Measurements from ENCODE around the gene BPTF.
"Not testable (repeated sequence)": the region's sequence is repeated elsewhere in the genome, so short reads cannot be mapped to it uniquely, and the experiment has no call there.

DNA sequence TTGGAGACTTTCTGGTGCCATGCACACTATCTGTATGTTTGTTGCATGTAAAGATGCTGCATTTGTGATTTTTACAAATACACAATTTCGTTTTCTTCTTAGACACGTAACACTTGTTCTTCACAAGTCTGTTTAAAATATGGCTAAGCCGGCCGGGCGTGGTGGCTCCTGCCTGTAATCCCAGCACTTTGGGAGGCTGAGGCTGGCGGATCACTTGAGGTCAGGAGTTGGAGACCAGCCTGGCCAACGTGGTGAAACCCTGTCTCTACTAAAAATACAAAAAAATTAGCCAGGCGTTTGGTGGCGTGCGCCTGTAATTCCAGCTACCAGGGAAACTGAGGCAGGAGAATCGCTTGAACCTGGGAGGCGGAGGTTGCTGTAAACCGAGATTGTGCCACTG is 195.5 kb downstream of the BPTF start:
- not testable (repeated sequence) for TF ChIP-seq ZNF239 (tag by site-specific recombination; IDR thresholded peaks at IDR 0.05); ZFP41 (tag by site-specific recombination; IDR thresholded peaks at IDR 0.05; ENCODE audit: borderline replicate concordance); ZBTB21 (tag by site-specific recombination; IDR thresholded peaks at IDR 0.05)
- TF ChIP-seq, protein P1, sequence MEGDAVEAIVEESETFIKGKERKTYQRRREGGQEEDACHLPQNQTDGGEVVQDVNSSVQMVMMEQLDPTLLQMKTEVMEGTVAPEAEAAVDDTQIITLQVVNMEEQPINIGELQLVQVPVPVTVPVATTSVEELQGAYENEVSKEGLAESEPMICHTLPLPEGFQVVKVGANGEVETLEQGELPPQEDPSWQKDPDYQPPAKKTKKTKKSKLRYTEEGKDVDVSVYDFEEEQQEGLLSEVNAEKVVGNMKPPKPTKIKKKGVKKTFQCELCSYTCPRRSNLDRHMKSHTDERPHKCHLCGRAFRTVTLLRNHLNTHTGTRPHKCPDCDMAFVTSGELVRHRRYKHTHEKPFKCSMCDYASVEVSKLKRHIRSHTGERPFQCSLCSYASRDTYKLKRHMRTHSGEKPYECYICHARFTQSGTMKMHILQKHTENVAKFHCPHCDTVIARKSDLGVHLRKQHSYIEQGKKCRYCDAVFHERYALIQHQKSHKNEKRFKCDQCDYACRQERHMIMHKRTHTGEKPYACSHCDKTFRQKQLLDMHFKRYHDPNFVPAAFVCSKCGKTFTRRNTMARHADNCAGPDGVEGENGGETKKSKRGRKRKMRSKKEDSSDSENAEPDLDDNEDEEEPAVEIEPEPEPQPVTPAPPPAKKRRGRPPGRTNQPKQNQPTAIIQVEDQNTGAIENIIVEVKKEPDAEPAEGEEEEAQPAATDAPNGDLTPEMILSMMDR (tag by site-specific recombination; IDR thresholded peaks at IDR 0.05) = not testable (repeated sequence)
